ENCODE data around the gene TRMT11. TPM values are rescaled to one million over a fixed set of nuclear protein-coding genes. Genes with fewer than 3 reads are reported as not detected.
A peak's percentile ranks its signal among the peaks of the same experiment; 100 is the strongest.

TRMT11 gene
- total RNA-seq, 1 donor from 2014 or later = 15.4 TPM

- Mint-ChIP-seq H3K27ac (ENCODE audit: unreplicated experiment) (no peak overlapping the region), H3K4me1 (ENCODE audit: low read depth) (peaks cover 43% of the 10 kb centered on the region), H3K4me3 (ENCODE audit: unreplicated experiment) (no peak overlapping the region), H3K27me3 (ENCODE audit: low read depth) (no peaks in the 10 kb centered on the region), H3K9me3 (ENCODE audit: low read depth) (no peaks in the 10 kb centered on the region), H3K36me3 (ENCODE audit: low read depth) (peaks cover 6% of the 10 kb centered on the region)
- TF ChIP-seq, protein P1, sequence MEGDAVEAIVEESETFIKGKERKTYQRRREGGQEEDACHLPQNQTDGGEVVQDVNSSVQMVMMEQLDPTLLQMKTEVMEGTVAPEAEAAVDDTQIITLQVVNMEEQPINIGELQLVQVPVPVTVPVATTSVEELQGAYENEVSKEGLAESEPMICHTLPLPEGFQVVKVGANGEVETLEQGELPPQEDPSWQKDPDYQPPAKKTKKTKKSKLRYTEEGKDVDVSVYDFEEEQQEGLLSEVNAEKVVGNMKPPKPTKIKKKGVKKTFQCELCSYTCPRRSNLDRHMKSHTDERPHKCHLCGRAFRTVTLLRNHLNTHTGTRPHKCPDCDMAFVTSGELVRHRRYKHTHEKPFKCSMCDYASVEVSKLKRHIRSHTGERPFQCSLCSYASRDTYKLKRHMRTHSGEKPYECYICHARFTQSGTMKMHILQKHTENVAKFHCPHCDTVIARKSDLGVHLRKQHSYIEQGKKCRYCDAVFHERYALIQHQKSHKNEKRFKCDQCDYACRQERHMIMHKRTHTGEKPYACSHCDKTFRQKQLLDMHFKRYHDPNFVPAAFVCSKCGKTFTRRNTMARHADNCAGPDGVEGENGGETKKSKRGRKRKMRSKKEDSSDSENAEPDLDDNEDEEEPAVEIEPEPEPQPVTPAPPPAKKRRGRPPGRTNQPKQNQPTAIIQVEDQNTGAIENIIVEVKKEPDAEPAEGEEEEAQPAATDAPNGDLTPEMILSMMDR (IDR thresholded peaks at IDR 0.05) = no peak
- no peak for DNase-seq (ENCODE audit: low spot score)
Measured at GRCh38 chr6:126035764-126036163, 49.4 kb downstream of the TRMT11 start.

GRCh38 chr6:126038234-126038633, 51.9 kb downstream of the TRMT11 start:
- peaks cover 3% of the 10 kb centered on the region for H3K9me3 Mint-ChIP-seq (ENCODE audit: low read depth)
- H3K27ac Mint-ChIP-seq (ENCODE audit: unreplicated experiment) = no peak overlapping the region
- no peak for DNase-seq (ENCODE audit: low spot score)
- H3K36me3 Mint-ChIP-seq (ENCODE audit: low read depth) = peaks cover 11% of the 10 kb centered on the region
- no peaks in the 10 kb centered on the region for H3K27me3 Mint-ChIP-seq (ENCODE audit: low read depth)
- H3K4me3 Mint-ChIP-seq (ENCODE audit: unreplicated experiment) = no peak overlapping the region
- TF ChIP-seq, protein P1 (IDR thresholded peaks at IDR 0.05) = no peak
- H3K4me1 Mint-ChIP-seq (ENCODE audit: low read depth) = peaks cover 58% of the 10 kb centered on the region

DNA sequence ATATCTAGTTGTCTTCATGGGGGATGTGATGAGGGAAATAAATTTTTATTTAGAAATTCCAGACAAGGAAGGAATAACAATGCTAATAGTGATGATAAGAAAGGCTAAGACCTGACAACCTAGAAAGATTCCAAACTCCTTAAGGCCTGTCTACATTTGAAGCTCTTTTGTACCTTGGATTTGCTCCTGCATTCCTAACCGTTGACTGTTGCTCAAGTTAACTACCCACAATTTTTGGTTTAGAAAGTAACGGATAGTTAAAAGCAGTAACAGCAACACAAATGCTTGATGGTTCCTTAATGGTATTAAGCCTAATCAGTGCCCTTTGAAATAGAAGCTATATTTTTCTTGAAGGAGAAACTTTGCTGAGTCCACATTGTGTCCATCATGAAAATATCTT, 52.9 kb downstream of the TRMT11 start:
- H3K27me3 Mint-ChIP-seq (ENCODE audit: low read depth) = no peaks in the 10 kb centered on the region
- TF ChIP-seq, protein P1 (IDR thresholded peaks at IDR 0.05) = no peak
- H3K36me3 Mint-ChIP-seq (ENCODE audit: low read depth) = peaks cover 12% of the 10 kb centered on the region
- H3K27ac Mint-ChIP-seq (ENCODE audit: unreplicated experiment) = peak overlapping the region; percentile 54
- no peak overlapping the region for H3K4me3 Mint-ChIP-seq (ENCODE audit: unreplicated experiment)
- DNase-seq (ENCODE audit: low spot score) = no peak
- peaks cover 49% of the 10 kb centered on the region for H3K4me1 Mint-ChIP-seq (ENCODE audit: low read depth)
- peaks cover 4% of the 10 kb centered on the region for H3K9me3 Mint-ChIP-seq (ENCODE audit: low read depth)

DNA sequence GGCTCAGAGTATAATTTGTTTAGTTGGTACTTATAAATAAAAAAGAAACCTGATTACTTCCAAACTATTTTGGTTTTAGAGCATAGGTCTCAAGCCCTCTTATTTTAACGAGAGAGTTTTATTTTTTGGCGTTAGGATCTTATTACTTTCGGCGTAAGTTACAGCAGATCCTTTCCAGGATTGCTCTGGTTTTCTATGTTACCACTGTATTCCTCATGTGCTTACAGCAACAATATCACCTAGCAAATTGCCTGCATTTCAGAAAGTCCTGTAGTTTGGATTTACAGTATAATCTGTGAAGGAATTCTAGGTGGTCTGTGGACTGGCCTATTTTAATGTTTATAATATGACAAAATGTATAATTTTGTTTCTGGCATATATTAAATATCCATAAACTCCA, 54.1 kb downstream of the TRMT11 start:
- Mint-ChIP-seq H3K27me3 (ENCODE audit: low read depth) (no peaks in the 10 kb centered on the region), H3K36me3 (ENCODE audit: low read depth) (peaks cover 17% of the 10 kb centered on the region), H3K4me1 (ENCODE audit: low read depth) (peaks cover 49% of the 10 kb centered on the region), H3K9me3 (ENCODE audit: low read depth) (peaks cover 10% of the 10 kb centered on the region), H3K27ac (ENCODE audit: unreplicated experiment) (peak overlapping the region; percentile 37), H3K4me3 (ENCODE audit: unreplicated experiment) (no peak overlapping the region)
- no peak for DNase-seq (ENCODE audit: low spot score)
- TF ChIP-seq, protein P1 (IDR thresholded peaks at IDR 0.05) = no peak

- Mint-ChIP-seq H3K36me3 (ENCODE audit: low read depth) (peaks cover 17% of the 10 kb centered on the region), H3K9me3 (ENCODE audit: low read depth) (peaks cover 10% of the 10 kb centered on the region), H3K4me1 (ENCODE audit: low read depth) (peaks cover 49% of the 10 kb centered on the region), H3K4me3 (ENCODE audit: unreplicated experiment) (no peak overlapping the region), H3K27ac (ENCODE audit: unreplicated experiment) (peak overlapping the region; percentile 37), H3K27me3 (ENCODE audit: low read depth) (no peaks in the 10 kb centered on the region)
- TF ChIP-seq, protein P1 (IDR thresholded peaks at IDR 0.05) = no peak
- DNase-seq (ENCODE audit: low spot score) = no peak
Measured at GRCh38 chr6:126040826-126041225, 54.5 kb downstream of the TRMT11 start.

Data from chondrocyte (in vitro differentiated cells).